ENCODE results near the gene PHF21A.
"Not testable (repeated sequence)": the region's sequence is repeated elsewhere in the genome, so short reads cannot be mapped to it uniquely, and the experiment has no call there.

Gene PHF21A

GRCh38 chr11:45918331-45918941, 202.8 kb downstream of the PHF21A start:
- peak; percentile 69 for DNase-seq

DNA sequence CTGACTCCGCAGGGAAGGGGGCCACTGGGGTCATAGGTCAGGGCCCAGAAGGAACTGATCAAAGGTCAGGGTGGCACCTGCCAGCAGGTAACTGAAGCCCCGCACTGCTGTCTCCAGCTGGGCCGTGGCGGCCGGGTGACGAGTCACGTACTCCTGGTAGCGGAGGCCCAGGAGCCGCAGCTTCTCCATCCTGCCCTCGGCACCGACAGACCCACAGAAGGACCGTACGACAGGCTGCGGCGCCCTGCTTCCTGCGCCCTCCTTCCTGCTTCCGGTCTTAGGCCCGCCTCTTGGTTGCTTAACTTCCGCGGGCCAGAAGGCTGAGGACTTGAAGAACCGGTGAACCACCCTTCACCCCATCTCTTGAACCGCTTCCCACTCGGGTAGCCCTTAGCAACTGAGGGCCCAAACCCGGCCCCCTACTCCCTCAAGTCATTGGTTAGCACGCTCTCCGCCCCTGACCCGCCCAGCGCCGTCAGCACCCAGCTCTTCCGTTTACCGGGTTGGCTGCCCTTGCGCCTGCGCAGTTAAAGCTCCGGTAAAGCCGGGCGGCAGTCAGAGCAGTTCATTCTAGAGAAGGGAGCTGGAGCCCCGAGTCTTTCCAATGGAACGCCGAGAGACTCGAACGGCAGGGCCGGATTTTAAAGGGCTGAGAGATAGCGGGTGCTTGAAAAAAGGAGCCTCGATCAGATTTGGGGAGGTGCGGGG, 203.5 kb downstream of the PHF21A start, which contains the start of gene PEX16:
TSS of gene PEX16 (minus strand) at position 255 of the 708 bp plus-strand sequence. CDS start at position 189, 66 bp downstream.
- DNase-seq = peak; percentile 98

GRCh38 chr11:45917286-45917622, 204.0 kb downstream of the PHF21A start:
- DNase-seq = no peak

GRCh38 chr11:45915446-45915845, 205.8 kb downstream of the PHF21A start:
- DNase-seq = no peak

DNA sequence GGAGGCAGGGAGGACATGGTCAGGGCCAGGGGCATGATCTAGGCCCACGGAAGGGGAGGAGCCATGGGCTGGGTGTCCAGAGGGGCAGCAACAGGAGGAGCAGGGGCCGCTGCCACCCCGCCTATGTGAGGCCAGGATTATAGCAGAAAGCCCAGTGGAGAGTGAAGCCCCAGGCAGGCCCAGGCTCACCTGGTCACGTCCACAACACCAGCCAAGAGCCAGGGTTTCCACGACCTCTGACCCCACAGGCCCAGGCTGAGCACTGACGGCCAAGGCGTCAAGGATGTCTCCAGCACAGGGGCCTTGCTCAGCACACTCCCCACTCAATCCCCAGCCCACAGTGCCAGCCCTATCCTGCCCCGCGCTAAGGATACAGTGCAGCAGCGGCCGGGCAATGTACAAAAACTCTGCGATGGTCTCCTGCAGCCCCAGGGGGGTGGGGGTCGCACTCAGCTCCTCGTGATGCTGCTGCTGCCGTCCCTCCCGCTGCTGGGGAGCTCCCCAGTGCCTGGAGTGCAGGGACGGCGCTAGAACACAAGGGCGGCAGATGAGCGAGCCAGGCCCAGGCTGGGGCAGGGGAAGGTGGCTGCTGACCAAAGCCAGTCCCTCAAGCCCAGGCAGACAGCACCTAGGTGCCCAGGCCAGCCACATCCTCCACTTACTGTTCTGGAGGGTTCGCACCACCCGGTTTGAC, 207.2 kb downstream of the PHF21A start:
- DNase-seq = no peak

DNA sequence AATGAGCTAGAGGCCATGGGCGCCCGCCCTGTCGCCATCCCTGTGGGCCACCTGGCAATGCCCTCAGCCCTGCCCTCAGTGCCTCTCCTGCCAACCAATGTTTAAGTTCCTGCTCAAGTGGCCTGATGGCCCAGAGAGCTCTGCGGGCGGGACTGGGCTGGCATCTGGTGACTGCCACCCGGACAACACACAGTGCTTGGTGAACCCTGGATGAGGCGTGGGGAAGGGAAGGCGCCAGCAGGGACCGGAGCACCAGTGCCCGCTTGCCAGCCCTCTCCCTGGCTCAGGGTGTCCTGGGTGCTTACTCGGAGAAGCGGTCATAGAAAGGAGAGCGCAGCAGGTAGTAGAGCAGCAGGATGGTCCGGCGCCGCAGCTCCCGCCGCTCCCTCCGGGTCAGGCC, 207.7 kb downstream of the PHF21A start:
- DNase-seq = no peak

GRCh38 chr11:45910623-45911022, 210.6 kb downstream of the PHF21A start:
- no peak for DNase-seq

- no peak for DNase-seq
Observed at GRCh38 chr11:45909594-45910475, 211.4 kb downstream of the PHF21A start.

- no peak for DNase-seq
Observed at GRCh38 chr11:45907911-45908370, 213.3 kb downstream of the PHF21A start.

GRCh38 chr11:45906965-45907611, 214.2 kb downstream of the PHF21A start, which contains the start of gene FREY1:
Gene FREY1, minus strand, starts transcription at chr11:45907271. Its CDS starts 26 bp downstream, at chr11:45907245.
- no peak for DNase-seq

DNA sequence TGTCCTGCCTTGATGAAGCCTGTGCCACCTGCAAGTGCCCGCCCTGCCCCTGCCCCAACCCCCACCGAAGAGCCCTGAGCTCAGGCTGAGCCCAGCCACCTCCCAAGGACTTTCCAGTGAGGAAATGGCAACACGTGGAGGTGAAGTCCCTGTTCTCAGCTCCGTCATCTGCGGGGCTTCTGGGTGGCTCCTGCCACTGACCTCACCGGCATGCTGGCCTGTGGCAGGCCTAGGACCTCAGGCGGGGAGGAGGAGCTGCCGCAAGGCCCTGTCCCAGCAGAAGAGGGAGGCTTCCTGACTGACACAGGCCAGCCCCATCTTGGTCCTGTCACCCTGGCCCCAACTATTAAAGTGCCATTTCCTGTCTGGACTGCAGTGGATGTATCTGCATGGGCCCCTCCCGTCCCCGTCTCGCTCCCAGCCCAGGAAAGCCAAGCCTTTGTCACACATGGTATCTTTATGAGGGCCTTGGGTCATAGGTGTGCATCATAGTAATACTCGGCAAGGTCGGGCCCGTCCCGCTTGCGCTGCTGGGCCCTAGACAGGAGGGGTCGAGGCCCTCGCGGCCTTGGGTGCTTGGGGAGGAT, 215.1 kb downstream of the PHF21A start:
- DNase-seq = no peak

- DNase-seq = not testable (repeated sequence)
Observed at GRCh38 chr11:45905576-45905975, 215.7 kb downstream of the PHF21A start.

- DNase-seq = no peak
Observed at GRCh38 chr11:45905095-45905494, 216.2 kb downstream of the PHF21A start.

- DNase-seq = no peak
Observed at GRCh38 chr11:45904309-45904915, 216.8 kb downstream of the PHF21A start.

- DNase-seq = no peak
Observed at GRCh38 chr11:45902452-45903380, 218.5 kb downstream of the PHF21A start.

DNA sequence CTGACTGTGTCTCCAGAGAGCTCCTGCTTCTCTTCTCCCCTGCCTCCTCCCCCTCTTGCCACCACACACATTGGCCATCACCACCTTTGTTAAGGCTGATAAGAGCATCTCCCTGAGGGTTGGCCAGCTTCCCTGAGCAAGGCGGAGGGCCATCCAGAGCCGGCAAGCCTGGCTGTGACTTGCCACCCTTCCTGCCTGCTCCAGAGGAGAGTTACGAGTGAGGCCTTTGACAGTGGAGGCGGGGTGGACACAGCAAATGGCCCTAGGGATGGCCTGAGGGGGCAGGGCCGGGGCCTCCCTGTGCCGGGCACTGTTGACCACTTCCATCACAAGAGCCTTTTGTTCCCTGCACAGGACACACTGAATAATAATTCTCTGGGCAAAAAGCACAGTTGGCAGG, 219.6 kb downstream of the PHF21A start:
- no peak for DNase-seq

- no peak for DNase-seq
Observed at GRCh38 chr11:45900916-45901617, 220.2 kb downstream of the PHF21A start.

DNA sequence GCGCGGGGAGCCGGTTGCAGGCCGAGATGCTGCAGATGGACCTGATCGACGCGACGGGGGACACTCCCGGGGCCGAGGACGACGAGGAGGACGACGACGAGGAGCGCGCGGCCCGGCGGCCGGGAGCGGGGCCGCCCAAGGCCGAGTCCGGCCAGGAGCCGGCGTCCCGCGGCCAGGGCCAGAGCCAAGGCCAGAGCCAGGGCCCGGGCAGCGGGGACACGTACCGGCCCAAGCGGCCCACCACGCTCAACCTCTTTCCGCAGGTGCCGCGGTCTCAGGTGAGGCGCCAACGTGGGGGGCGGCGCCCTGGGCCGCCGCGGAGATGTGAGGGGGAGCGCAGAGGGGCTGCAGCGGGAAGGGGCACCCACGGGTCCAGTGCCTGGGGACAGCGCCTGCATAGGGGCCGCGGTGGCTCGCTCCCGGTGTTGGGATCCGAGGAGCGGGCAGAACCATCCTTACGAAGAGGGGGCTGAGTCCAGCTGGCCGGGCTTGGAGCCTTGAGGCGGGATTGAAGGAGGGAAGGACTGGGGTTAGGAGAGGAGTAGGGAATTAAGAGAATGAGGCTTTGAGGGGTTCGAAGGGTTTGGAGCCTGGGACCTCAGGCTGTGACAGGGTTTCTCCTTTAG, 221.0 kb downstream of the PHF21A start:
- not testable (repeated sequence) for DNase-seq
